HG02759 (cell line): ENCODE results near the gene SAMD4A.

Source experiments
- ATAC-seq: cut with Tn5 transposase; IDR thresholded peaks from one replicate; pipeline ENCODE4 v1.9.1; 2021; ENCODE audit warnings: mild to moderate bottlenecking, moderate library complexity; ENCODE audit not compliant: unreplicated experiment

SAMD4A gene

GRCh38 chr14:54652188-54652587 is 85.3 kb downstream of the SAMD4A start:
- ATAC-seq = no peak

GRCh38 chr14:54652605-54653052 is 85.7 kb downstream of the SAMD4A start:
- no peak for ATAC-seq

- no peak for ATAC-seq
Observed at GRCh38 chr14:54653712-54654469, 87.0 kb downstream of the SAMD4A start.

GRCh38 chr14:54654605-54655004 is 87.7 kb downstream of the SAMD4A start:
- ATAC-seq = no peak

- no peak for ATAC-seq
Observed at GRCh38 chr14:54658836-54659235, 91.9 kb downstream of the SAMD4A start.

DNA sequence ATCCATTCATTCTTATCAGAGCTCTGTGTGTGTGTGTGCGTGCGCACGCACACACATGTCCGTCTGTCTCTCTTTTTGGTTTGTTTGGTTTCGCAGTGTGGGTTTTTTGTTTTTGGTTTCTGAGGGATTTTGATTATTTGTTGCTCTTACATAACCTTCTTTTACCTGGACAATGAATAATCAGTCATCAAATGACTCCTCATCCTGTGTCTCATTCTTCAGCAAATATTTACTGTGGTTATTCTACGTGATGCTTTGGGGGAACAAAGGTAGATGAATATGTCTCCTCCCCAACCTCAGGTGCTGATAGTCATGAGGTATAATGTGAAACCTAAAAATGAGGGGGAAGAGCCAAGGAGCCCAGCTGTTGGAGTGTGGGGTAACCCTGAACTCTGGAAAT is 92.4 kb downstream of the SAMD4A start:
- ATAC-seq = no peak

GRCh38 chr14:54660604-54661111 is 93.7 kb downstream of the SAMD4A start:
- no peak for ATAC-seq

GRCh38 chr14:54662491-54663133 is 95.7 kb downstream of the SAMD4A start:
- no peak for ATAC-seq

DNA sequence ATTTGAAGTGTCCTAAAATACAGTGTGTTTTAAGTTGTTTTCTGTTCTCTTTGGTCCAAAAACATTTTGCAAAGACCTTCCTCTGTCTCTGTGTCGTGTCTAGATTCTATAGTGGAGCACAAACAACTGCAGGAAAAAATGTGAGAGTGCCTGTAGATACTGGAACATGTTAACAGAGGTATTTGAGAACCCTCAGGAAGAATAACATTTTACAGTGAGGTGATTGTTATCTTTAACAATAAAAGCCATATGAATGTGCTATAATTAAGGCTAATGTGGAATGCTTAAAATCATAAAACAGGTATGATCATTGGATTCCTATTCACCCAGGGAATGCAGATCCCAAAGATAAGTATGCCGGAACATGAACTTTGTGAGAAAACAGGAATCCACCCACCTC is 98.0 kb downstream of the SAMD4A start:
- no peak for ATAC-seq

DNA sequence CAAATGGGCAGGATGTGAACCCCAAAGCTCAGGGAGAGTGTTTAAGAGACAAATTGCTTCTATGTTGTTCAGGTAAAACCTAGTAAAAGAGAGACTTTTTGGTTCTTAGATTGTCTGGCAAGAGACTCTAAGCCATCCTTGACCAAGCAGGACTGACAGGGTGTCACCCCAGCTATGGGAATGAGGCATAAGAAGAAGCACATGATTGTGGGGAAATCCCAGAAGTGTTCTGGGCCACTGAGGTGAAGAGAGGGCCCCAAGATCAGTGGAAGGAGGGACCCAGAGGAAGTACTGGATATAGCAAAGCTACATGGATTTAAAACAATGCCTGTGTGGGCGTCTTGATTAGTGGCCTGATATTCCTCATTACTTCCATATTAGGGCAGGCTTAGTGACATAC is 99.0 kb downstream of the SAMD4A start:
- ATAC-seq = no peak

DNA sequence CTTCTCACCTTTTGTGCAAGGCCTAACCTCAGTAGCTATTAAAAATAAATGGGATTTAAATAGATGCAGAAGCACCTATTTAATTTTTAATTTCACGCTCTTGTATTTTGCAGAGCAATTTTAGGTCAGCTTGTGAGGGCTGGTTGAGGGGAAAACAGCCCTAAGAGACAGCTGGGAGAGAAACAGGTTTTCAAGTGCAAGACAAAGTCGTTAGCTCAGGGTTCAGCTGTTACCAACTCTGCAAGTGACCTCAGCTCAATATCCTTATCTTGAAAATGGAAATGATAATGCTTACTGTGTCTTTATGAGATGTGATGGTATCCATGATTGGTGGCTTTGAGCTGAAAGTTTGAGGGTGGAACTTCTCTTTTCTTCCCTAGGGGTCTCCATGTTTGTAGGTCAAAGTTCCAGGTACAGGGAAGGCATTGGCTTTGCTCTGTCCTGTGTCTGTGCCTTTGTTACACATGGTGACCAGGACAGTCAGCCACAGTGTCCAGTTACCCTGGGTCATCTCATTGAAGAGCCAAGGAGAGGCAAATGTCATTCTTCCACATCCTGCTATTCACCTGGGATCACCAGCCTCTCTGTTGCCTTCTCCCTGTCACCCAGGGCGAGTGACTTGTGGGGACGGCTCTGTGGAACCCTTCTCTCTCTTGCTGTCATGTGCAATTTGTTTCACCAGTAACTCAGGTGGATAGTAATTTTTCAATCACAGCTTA is 100.3 kb downstream of the SAMD4A start:
- no peak for ATAC-seq

DNA sequence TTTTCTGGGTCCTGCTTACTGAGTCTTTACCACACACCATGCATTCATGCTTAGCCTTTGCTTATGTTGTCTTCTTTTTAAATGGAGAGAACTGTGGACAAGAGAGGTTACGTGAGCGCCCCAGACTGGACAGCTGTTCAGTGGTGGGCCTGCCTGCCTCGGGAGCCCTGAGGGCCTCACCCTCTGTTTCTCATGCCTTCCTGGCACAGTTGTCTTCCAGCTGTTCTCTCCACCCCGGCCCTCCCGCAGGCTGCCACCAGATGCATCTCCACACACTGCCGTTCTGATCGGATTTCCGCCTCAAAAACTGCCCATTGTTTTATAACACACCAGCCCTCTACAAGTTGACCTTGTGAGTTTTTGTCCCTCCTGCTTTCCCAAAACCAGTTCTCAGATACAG is 100.8 kb downstream of the SAMD4A start:
- ATAC-seq = no peak

- no peak for ATAC-seq
Observed at GRCh38 chr14:54669721-54670561, 103.0 kb downstream of the SAMD4A start.

GRCh38 chr14:54671537-54671936 is 104.6 kb downstream of the SAMD4A start:
- no peak for ATAC-seq

DNA sequence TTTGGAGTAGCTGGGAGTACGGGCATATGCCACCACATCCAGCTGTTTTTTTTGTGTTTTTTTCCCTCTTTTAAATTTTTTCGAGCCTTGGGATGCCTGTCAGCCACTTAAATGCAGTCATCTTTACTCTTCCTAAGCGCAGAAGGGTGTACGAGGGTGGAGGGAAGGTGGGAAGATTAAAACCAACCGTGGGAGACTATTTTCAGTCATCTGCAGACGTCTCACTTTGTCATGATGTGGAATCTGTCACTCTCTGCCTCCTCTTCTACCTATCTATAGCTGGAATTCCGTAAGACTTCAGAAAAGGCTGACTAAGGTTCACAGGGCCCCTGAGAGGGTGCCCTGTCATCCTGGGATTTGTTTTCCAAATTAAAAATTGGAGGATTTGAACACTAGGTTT is 105.3 kb downstream of the SAMD4A start:
- ATAC-seq = no peak

DNA sequence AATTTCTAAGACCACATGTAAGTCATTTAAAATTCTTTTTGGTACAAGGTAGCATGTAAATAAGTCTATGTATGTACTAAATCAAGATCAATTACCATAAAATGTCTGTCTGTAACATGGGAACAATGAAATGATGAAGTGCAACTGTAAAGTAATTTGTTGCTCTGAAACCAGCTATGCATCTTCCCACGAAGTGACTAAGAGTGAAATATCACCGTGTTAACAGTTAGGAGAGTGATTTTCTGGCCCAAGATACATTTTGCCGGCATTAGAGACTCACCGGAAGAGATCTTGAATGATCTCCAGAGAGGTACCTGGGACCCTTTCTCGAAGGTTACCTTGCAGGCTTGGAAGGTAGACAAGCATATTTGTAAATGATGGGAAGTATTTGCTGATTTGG is 105.8 kb downstream of the SAMD4A start:
- no peak for ATAC-seq

DNA sequence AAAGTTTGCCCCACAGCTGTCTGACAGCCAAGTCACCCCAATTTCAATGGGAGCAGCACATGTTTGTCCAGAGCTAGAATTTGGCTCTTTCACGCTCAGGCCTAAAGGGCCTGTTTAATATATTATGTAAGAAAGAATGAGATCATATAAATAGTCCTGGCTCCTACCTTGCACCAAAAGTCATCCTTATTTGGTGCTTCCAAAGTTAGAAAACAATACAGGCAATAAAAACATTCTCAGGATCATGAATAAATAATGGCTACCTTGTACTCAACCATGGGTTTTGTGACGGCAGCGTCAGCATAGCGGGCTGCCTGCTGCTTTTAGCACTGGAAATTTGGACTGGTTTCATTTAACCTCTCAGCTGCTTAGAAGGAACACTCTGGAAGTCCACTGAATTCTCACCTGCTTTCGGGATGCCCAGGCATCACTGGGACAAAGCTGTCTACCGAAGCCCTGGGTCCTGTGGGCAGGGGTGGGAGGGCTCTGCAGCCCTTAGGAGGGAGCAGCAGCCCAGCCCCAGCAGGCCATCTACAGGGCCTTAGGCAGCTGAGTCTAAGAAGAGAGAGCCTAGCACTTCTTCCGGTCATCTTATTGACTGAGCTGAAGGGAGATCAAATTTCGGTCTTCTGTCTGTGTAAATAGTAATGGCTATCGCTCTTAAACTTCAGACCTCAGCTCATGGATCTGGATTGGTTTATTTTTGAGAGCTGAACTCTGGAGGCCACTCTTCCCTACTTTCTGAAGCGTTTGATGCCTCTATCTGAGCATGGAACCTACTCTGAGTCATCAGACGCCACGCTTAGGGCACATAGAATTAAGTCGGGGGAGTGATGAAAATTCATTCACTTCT is 106.5 kb downstream of the SAMD4A start:
- no peak for ATAC-seq

DNA sequence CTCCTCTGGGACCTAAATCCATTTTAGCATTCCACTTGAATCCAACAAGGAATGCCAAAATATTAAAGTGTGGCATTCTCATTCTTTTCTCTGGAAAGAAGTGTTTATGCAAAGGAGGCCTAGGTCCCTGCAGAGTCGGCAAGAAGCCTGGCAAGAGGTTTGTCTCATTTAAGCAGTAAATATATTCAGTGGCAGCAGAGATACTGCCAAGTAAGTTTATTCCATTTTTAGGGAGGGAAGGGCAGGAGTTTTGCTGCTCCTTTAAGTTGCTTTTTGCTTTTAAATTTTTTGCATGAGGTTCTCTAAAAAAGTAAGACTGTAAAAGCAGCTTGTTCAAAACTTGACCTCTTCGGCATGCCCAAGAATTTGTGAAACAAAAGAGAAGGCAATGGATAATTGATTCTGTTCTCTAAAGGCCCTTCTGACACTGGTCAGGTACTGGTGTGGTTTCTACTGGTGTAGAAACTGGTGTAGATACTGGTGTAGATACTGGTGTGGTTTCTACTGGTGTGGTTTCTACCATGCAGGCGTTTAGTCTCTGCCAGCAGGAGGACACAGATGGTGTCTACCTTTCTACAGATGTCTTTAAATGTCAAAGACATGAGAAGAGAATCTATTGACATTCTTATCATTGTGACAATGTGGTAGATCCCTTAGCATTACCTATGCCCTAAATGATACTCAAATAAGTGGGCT is 107.3 kb downstream of the SAMD4A start:
- ATAC-seq = peak; percentile 78
